Activated CD4-positive, alpha-beta T cell treated with anti-CD3 and anti-CD28 coated beads, Interleukin-2, amount 50 U/mL, for 48 hours (primary cell): ENCODE results near the gene KLHL6.

Experiments
- DNase-seq, 2 experiments: peaks; one replicate each; pipeline ENCODE4 v3.0.0-alpha.2; 2020

The KLHL6 gene

DNA sequence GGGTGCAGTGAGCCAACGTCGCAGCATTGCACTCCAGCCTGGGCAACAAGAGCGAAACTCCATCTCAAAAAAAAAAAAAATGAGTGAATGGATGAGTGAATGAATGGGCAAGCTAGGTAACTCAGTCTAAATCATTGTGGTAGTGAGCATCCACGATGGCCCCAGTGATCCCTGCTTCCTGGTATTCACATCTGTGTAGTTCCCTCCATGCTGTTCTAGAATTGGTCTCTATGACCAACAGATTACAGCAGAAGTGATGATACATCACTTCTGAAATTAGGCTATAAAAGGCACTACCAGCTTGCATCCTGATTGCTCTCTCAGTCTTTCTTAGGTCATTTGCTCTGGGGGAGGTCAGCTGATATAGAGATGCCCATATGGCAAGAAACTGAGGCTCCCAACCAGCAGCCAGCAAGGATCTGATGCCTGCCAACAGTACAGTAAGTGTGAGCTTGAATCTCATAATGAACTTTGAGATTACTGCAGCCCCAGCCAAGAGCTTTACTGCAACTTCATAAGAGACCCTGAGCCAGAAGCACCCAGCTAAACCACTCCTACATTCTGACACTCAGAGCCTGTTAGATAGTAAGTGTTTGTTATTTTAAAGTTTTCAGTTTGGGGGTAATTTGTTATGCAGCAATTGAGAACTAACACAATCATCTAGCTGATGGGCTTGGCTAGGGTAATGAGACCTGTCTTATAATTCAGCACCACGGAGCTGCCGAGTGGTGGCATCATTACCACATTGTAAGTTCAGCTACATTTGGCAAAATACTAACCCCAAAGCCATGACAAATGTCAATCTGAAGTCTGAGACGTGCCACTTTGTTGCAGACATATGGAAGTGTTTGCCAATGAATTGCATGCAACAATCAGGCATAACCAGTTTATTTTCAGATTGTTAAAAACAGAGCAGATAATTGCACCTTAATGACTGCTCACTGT, 53.0 kb downstream of the KLHL6 start:
- DNase-seq: no peak

DNA sequence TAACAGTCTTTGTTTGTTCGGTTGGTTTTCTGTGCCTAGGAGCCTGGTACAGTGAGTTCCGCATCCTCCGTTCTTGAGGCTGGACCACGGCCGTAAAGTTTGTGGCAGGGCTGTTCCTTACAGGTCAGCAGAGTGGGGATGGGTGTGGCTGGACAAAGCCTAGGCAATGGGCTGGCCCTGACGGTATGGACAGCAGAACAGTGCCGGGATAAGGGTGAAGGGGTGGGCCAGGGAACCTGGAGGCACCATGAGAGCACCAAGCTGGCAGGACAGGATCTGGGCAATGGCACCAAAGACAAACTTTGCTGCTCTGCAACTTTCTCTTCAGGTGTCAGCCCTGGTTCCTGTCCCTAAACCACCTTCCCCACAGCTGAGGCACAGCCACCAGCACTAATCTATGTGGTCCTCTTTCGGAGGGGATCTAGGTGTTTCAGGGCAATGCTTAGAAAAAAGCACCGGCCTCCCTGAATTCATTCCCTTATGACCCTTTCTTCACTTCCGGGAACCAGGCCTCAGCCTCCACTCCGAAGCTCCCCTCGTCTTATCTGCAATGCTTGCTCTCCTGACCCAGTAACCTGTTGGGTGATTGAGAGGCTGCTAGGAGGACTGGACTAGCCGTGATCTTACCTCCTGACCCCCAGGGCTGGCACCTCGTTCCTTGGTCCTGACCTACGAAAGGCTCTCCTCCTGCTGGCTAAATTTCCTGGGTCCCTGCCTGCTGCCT, 54.4 kb downstream of the KLHL6 start:
- no peak for DNase-seq

DNA sequence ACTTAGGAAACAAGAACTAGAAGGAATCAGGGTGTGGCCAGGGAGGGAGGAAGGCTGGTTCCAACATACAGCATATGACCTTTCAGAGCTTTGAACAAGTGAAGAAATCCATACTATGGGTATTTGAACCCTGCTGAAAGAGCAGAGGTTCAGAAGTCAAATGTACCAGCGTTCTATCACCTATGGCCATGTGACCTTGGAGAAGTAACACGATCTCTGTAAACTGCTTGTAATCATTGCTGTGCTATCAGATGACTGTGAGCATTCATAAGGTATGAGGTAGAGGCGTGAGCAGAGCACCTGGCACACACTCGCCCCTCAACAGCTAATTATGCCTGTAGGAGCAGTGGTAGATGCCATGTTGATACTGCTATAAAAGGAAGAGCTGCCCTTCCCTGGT, 55.2 kb downstream of the KLHL6 start:
- no peak for DNase-seq

DNA sequence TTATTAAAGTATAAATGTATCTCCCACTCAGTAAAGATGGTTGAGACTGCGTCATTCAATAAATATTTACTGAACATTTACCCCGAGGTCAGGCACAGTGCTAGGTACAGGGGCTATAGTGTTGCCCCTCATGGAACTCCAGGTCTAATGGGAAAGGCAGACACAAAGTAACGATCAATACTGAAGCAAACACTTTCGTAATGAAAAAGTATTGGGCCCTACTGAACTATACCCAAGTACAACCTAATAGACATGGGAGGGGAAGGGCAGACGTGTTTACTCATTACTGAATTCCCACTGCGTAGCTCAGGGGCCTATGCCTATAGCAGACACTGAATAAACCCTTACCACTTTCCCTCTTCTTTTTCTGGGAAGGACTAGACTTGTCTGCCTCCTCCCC, 56.9 kb downstream of the KLHL6 start:
- DNase-seq: no peak

DNA sequence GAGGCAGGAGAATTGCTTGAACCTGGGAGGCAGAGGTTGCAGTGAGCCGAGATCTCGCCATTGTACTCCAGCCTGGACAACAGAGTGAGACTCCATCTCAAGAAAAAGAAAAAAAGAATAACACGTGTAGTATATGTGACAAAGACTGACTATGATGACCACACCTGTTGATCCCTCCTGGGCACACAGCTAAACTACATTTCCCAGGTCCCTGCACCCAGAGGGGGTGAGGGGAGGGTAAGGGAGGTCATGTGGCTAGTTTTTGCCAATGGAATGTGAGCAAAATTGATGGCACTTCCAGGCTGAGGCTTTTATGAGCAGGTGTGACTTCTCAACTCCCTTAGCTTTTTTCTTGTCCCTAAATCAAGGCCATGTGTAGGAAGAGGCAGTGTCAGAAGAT, 58.2 kb downstream of the KLHL6 start:
- DNase-seq: no peak

DNA sequence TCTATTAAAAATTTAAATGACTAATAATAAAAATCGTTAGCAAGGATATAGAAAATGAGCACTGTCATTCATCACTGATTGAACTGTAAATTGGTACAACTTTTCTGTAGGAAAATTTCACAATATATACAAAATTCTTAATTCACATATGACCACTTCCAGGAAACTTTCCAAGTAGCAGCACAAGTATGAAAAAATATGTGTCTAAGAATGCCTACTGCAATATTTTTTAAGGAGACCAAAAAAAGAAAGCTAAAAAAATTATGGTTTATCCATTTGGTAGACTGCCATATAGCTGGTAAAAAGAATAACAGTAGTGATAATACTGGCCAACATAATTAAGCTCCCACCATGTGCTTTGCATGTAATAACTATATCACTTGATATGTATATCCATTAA, 59.2 kb downstream of the KLHL6 start:
- DNase-seq: no peak

DNA sequence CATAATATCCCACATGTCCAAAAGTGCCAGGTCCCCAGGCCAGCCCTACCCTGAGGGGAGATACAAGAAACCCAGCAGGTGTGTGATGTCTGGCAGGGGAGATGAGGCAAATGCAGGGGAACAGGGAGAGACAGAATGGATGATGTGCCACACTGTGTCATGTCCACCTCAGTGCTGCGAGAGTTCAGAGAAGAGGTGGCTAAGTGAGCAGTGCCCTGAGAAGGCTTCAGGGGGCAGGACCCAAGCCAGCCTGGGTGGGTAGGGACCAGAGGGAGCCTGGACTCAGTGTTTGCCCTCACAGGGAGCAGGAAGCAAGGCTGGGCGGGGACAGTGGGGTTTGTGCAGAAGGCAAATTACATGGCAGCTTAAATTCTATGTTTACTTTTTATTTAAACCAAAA, 61.2 kb downstream of the KLHL6 start:
- DNase-seq: no peak

DNA sequence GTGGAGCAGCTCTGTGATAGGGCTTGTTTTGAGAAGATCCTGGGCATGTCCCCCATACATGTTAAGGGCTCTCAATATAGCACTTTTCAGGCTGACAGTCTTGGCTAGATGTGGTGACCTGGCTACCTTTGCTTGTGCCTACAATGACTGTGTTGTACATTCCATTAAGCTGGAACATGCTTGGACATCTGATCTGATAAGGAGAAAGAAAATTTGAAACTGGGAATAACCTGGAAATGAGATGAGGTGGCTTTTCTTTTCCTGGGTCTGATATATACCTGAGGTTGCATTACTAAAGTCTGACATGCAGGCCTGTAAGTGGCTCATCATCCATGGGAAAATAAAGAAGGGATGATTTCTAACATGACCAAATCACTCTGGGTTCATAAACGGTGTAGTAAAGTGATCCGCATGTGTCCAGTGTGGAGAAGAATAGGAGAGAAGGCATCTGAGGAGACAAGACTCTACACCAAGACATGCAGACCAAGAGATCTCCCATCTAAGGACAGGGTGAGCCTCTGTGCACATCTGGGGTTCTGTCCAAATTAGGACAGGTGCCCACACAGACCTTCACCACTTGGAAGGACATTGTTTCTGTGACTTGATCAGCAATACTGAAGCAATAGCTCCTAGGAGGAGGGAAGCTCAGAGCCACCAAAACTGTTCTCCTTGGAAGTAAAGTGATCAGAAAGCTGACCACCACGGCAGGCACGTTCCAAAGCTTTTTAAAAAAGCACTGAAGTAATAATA, 62.0 kb downstream of the KLHL6 start:
- DNase-seq: no peak

DNA sequence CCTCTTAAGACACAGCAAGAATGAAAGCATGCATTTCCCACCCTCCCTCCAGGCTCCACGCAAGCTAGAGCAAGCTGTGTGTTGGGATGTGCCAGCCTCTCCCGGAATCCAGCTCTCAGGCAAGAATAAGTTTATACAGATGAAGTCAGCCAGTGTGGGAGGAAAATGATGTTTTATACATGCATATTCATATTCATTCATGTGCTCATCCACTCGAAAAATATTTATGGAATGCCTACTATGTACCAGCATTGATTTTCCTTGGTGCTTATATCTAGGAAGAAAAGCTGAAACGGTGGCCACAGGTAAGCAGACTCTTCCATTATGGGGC, 62.7 kb downstream of the KLHL6 start:
- DNase-seq: no peak

DNA sequence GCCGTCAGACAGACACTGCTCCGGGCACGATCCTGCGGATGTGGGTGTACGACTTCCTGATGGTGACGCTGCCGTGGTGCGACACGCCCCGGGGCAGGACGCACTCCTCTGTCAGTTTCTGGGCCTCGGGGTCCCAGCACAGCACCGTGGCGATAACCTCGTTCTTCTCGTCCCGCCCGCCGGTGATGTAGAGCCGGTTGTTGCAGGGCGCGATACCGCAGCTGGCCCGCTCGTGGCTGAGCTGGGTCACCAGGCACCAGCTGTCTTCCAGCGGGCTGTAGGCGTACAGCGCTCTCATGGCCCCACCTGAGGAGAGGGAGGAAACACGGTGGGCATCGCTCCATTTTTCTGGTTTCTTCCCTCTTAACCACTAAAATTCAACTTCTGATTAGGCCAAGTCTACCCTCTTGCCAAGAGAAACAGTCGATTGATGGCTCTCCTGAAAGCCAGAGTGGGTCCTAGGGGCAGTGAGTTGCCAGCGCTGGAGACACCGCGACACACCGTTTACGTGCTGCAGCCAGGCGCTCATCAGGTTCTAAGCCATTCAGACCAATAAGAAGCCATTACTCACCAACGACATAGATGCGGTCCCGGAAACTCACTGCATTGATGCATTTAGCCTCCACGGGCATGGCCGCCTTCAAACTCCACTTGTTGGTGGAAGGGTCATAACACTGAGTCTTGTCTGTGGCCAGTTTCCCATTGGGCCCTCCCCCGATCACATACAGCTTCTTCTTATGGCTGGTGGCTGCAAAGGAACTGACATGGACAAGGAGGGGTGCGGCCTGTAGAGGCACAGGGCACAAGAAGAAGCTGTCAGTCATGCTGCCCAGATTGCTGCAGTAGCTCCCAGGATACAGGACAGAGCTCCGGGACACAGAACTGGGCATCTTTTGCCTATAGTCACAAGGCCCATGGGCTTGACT, 63.3 kb downstream of the KLHL6 start:
- DNase-seq: no peak

DNA sequence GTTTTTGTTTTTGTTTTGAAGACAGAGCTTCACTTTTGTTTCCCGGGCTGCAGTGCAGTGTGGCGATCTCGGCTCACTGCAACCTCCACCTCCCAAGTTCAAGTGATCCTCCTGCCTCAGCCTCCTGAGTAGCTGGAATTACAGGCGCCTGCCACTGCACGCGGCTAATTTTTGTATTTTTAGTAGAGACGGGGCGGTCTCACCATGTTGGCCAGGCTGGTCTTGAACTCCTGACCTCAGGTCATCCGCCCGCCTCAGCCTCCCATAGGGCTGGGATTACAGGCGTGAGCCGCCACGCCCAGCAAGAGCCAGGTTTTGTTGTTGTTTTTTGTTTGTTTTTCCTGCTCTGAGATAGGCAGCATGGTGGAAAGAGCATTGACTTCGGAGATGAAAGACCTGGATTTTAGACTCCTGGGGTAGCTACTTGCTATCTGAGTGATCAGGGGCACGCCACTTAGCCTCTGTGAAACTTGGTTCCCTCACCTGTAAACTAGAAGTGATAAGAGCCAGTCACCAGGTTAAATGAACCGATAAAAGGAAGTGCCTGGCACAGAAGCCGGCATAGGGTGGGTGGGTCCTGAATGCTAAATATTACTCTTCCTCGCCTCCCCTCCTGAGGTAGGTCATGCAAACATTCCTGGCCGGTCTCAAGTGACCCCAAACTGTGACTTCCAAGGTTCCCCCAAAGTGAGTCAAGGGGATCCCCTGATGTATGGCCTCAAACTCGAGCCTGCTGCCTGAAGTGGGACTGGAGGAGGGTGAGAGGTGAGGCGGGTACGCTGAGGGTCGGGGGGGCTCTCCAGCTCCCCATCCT, 64.2 kb downstream of the KLHL6 start:
- DNase-seq: no peak

DNA sequence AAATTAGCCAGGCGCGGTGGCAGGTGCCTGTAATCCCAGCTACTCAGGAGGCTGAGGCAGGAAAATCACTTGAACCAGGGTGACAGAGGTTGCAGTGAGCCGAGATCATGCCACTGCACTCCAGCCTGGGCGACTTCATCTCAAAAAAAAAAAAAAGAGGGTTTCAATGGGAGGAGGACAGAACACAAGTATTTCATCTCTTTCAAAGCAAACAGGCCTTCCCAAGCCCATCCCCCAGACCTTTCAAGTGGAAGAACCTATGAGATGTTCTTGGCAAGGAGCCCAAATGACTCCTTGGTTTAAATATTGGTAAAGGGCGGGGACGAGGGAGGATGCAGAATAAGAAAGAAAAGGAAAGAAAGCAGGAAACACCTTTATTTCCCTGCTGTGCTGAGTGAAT, 64.9 kb downstream of the KLHL6 start:
- DNase-seq: no peak

DNA sequence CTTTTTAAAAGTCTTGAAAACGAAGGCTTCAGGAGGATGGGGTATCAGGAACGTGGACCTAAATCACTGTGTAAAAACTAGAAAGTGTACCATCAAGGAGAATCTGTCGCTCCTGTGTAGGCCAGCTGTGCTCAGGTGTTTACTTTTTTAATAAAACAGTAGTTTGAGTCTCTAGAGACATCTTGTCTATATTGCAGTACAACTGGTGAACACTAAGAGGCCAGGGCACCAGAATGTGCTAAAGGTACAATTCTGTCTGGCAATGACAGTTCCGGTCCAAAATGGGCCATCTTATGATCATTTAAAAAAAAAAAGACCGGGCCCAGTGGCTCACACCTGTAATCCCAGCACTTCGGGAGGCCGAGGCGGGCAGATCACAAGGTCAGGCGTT, 65.3 kb downstream of the KLHL6 start:
- no peak for DNase-seq

DNA sequence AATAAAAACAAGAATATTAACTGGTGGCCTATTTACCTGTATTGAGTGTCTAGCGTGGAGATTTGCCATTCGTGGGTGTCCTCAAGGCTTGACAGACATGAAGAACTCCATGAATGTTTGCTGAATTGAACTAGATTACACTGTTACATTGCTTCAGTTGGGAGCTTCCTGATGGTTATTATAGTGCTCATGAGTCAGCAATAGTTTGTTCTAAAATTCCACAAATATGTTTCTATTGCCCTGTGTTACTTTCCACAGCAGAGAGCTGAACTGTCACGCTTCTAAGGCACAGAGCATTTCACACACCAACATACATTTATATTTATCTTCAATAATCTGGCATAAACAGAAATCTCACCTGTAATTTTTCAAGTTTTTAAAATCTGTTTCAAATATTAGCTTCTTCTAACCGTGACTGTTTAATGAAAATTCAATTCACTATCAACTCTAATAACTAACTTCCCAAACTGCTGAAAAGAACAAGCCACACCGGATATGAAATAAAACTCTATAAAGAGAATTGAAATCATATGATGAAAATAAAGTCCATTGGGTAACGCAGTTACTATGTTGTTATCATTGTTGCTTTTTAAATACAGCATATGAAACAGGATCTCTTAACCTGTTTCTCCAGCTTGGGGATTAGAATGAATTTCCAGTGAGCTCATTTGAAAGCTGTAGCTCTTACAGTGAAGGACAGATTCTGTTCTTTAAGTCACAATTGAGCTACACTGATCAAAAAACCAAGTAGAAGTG, 65.9 kb downstream of the KLHL6 start:
- no peak for DNase-seq

DNA sequence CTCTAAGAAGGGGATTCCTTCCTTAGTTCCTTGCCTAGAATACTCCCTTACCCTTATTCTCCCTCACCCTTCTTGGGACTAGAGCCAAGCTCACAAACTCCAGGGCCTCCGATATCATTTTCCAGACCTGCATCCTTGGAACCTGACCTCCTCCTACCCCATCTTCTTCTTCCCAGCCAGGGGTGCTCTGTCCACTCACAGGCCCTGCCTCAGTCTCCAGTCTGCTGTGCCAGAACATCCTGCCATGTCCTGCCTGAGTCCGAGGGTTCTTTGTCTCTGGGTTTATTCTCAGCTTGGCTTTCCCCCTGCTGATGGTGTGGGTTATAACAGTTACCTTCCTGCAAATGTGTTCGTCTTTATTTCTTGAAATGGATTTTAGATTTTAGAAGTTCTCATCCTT, 67.2 kb downstream of the KLHL6 start:
- DNase-seq: no peak

DNA sequence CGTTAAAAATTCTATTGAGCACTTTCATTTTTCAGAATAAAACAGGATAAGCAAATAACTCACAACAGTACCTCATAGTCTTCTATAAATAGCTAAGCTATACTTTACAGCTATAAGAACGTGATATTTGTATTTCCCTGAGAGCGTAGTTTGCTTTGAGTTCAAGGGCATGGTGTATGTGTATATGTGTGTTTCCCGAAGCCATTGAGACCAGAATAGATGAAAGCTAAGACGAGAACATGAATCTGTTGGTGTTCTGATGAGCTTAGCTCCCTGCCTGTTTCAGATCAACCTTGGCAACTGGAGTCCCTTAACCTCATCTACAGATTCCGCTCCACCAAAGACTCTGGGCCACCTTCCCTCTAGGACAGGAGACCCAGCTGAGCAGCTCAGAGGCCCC, 67.6 kb downstream of the KLHL6 start:
- DNase-seq: no peak

DNA sequence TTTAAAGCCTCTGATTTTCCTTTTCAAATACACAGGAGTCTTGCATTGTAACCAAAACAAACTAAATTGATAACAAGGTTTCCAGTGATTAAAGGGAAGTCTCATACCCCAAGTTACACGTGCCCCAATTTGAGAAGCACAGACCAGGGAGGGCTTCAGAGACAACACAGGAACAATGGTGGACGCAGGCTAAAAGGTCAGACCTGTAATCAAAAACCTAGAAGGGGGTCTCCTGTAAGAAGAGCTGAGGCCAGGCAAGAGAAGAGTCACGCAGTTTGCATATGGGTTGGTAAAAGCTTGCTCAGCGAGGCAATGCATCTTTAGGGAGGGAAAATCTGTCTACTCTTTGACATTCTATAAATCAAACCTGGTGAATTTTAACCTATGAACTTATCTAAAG, 68.5 kb downstream of the KLHL6 start:
- DNase-seq: no peak

DNA sequence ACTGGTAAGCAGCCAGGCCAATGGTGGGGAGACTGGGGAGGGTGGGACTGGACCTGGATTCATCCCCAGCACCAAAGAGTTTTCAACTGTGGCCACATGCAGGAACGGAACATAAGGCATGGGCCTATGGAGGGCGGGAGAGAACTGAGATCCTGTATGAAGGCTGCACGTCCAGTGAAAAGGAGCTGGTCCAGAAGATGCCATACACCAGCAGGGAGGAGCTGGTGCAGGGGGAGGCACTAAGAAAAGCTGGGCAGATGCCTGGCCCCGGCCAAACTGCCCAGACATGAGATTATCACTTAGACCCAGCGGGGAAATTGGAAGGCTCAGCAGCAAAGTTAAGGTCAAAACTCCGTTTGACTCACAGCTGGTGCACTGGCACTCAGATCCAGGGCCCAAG, 69.0 kb downstream of the KLHL6 start:
- DNase-seq: no peak

DNA sequence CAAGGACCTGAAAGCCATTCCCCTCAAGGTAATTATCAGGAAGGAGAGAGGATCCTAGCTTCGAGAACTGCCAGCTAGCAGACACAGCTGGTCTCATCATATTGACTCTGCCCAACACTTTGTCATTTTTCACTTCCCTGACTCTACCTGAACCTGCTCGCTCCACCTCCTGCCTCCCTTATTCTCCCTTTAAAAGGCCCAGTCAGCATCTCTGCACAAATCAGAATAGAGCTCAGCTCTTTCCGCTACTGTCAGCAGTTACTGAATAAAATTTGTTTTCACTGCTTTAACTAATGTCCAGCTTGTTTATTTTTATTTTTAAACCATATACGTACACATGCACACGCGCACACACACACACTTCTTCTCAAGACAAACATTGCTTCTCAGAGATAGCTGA, 69.9 kb downstream of the KLHL6 start:
- no peak for DNase-seq

DNA sequence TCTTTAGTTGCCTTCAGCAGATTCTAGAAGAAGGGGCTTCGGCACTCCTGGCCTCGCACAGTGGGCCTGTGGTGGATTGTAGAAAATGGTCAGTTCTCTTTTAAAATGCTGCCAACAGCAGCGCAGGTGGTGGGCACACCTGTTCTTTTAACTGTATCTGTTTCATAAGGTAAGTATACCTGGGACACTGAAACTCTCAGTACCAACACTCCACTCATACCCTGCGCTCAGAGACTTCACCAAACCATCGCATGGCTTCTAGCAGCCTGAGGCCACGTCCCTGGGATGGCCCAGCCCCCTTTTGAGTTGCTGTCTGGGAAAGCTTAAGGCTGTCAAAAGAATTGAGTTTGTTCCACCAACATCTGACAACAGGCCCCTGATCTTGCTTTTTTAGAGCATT, 70.4 kb downstream of the KLHL6 start:
- DNase-seq: no peak
